DMS 273 treated with DMSO at 0.1 percent for 48 hours (cell line): ENCODE results near the gene SCN5A.

Experiments
- DNase-seq: peaks from one replicate; lab custom pipeline; 2025; lab: John Stamatoyannopoulos, UW

The SCN5A gene

GRCh38 chr3:38560996-38561717, 88.3 kb downstream of the SCN5A start:
- DNase-seq = no peak

GRCh38 chr3:38560284-38560683, 89.2 kb downstream of the SCN5A start:
- no peak for DNase-seq

DNA sequence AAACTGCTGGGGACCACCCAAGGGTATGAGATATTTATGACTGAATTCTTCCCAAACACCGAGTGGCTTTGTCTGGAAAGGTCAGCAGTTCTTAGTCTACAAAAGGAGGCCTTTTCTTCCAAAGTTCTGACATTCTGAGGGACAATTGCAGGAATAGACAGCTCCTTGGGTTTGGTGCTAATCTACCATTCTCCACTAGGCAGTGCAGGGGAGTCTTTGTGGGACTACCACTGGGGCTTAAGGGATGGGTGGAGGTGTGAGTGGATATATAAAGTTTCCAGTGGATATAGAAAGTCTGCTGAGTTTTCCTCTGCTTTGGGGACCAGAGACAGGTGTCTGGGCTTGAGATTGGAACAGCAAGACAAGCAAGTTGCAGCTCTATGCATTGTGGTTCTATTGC, 90.6 kb downstream of the SCN5A start:
- no peak for DNase-seq

DNA sequence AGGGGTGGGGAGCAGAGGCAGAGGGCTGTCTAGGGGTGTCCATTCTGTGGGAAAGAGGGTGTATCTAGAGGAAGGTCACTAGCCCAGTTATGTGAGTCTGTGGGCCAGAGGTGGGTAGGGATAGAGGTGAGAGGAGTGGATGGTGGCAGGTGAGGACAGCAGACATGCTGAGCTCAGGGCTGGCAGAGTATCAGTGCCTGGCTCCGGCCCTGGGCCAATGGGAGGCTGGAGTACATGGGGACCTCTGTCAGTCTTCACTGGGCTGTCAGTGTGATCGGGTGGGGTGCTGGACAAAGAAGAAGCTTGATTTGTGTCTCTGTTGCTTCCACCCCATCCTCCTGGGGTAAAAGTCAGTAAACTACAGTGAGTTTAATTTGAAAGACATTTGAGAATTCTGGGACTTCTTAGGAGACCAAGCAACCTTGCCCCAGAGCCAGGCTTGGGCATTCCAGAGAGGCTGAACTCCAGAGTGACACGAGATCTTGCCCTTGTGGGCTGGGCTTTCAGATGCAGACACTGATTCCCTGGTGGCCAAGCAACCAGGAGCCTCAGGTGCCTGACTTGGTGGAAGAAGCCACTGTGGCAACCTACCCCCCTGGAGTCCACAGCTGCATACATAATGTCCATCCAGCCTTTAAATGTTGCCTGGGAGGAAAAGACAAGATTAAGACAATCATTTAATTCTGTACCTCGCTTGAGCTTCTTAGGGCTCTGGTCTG, 92.7 kb downstream of the SCN5A start:
- DNase-seq = no peak

GRCh38 chr3:38555926-38556325, 93.6 kb downstream of the SCN5A start:
- DNase-seq = no peak

- DNase-seq = no peak
Observed at GRCh38 chr3:38555149-38555840, 94.2 kb downstream of the SCN5A start.

DNA sequence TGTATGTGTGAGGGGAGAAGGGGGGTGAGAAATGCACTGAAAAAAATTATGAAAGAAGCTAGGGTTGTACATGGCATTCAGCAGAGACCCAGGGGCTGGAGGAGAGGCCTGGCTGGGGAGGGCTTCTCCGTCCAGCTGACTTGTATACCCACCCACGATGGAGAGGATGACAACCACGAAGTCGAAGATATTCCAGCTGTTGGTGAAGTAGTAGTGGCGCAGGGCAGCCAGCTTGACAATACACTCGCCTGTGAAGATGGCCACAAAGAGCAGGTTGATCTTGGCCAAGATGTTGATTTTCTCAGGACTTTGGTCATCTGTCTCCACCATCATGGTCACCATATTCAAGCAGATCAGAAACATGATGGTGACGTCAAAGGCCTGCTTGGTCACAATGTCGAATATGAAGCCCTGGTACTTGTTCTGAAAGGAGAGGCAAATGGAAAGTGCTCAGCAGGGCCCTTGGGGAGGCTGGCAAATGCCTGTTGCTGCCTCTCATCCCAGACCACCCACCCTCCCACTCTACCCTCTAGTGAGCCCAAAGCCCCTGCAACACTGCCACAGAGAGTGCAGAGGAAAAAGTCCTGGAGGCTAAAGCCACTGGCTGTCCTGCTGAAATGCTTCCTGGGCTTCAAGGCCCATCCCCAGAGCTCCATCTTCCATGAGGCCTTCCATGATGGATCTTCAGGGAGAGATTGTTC, 95.2 kb downstream of the SCN5A start:
- no peak for DNase-seq

DNA sequence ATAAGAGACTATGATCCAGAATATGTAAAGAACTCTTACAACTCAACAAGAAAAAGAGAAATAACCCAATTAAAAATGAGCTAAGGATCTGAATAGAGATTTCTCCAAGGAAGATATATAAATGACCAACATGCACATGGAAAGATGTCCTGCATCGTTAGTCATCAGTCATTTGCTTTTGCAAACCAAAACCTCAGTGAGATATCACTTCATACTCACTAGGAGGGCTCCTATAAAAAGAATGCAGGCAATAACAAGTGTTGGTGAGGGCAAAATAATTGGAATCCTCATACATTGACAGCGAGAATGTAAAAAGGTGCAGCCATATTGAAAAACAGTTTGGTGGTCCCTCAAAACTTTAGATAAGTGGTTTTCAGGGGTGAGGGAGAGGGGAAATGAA, 96.4 kb downstream of the SCN5A start:
- no peak for DNase-seq

DNA sequence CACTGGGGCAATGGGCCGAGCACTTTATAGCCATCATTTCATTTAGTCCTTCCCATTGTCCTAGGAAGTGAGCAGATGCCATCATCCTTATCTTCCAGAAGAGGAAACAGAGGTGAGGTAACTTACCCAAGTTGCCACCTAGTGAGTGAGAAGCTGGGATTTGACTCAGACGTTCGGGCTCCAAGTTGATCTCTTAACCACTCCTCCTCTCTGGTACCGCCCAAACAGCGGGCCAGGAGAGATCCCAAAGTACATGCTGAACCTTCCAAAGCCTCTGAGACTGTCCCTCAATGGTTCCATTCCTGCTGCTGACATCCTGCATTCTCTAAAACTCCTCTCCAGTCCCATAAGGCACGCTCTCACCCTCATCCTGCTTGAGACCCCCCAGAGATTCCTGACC, 97.1 kb downstream of the SCN5A start:
- no peak for DNase-seq

- no peak for DNase-seq
Observed at GRCh38 chr3:38551026-38551832, 98.3 kb downstream of the SCN5A start.

- DNase-seq = no peak
Observed at GRCh38 chr3:38549957-38550840, 99.3 kb downstream of the SCN5A start.

GRCh38 chr3:38549486-38549885, 100.0 kb downstream of the SCN5A start:
- DNase-seq = no peak

DNA sequence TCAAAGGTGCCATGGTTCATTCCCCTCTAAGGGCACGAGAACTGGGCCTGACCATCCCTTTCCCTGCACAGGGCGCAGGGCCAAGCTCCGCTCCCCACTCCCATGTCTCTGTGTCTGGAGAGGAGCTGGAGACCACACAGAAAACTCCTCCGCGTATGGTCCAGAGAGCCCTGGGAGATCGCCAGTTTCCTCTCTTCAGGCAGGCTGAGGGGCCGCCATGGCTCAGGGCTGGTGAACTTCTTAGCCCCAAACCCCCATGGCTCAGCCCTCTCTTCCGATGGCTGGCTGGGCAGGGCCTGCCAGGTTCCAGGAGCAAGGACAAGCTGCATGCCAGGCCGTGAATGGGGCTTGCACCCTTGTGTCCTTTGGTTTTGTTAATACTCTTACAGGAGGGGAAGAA, 100.4 kb downstream of the SCN5A start:
- no peak for DNase-seq

DNA sequence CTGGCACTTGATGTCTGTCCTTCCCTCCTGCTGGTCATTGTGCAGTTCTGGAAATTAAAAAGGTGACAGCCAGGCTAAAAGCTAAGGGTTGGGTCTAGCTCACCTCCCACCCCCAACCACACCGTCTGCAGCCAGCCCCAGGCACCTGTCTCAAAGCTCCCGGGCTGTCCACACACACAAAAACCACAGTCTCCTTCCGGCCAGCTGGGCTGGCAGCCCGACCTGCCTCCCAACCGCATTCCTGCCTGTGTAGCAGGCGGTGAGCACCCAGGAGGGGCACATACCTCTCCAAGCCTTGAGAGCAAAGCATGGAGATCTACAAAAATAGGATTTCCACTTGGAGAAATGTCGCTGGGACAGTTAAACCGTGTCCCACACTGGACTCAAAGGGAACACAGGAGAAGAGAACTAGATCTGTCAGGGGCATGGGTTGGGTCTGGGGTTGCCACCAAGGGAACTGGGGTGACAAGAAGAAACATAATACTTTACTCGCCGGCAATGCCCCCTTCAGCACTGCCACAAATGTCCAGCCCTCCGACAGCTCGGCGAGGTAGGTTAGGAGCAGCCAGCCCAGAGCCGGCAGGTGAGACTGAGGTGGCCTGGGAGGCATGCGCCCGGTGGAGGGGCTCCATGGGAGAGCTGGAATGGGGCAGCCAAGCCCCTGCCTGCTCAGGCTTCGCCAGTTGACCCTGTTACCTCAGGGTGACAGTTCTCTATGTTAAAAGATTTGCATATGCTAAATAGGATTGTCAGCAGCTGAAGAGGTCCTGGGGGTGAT, 101.1 kb downstream of the SCN5A start:
- DNase-seq = no peak

- no peak for DNase-seq
Observed at GRCh38 chr3:38545983-38546382, 103.5 kb downstream of the SCN5A start.

GRCh38 chr3:38545550-38545949, 103.9 kb downstream of the SCN5A start:
- no peak for DNase-seq

DNA sequence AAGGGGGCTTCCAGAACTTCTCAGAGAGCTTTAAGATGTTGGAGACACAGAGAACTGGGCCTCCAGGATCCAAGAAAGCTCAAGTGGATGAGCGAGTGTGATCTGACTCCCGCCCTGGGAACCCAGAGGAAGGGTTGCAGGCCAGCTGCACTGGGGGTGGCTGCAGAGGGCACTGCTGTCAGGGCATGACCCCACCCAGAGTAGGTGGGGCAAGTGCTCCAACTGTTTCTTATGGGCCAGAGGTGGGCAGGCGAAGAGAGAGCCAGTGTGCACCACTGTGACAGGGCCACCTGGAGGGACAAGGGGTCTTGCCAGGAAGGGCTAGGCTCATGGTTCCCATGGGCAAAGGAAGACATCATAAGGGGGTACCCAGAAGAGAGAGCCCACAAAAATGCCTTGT, 104.6 kb downstream of the SCN5A start:
- no peak for DNase-seq

GRCh38 chr3:38543586-38543985, 105.9 kb downstream of the SCN5A start:
- no peak for DNase-seq

- DNase-seq = no peak
Observed at GRCh38 chr3:38542401-38543298, 106.8 kb downstream of the SCN5A start.
